A549 (cell line): ENCODE measurements around the gene TNIK. TPM values are rescaled to one million over a fixed set of nuclear protein-coding genes. Genes with fewer than 3 reads are reported as not detected.

Experiments
- ATAC-seq, 2 experiments: fragments of 200-7000 bp in 1 of 2; fragments of >200 bp in 1 of 2; cut with Nextera tagmentation in 1 of 2; cut with Tn5 transposase in 1 of 2; 3 replicates each; pipeline versions ENCODE4 v1.8.0 to v1.9.1; 2018 to 2020; ENCODE audit warnings: mild to moderate bottlenecking in 1 of 2, moderate library complexity in 1 of 2
- CTCF ChIA-PET: fragments of 300-600 bp; sonication (Branson Sonifier 250); formaldehyde crosslinking; extraction: SDS; loops from one replicate; lab custom pipeline; 2021; ENCODE audit warnings: antibody characterized with exemption, inconsistent platforms; lab: Yijun Ruan, JAX
- POLR2A ChIA-PET: fragments of 350-600 bp; formaldehyde crosslinking; extraction: SDS; loops from one replicate; lab custom pipeline; 2021; ENCODE audit warnings: antibody characterized with exemption, inconsistent platforms; lab: Yijun Ruan, JAX
- DNase-seq, 2 experiments: peaks; one replicate each; pipeline versions ENCODE4 v3.0.0 to v3.0.0-alpha.2; 2011 to 2016; ENCODE audit warnings: low read depth in 1 of 2, low spot score in 1 of 2
- FAIRE-seq: peaks from 2 replicates; lab custom pipeline; 2011; peaks lifted over from hg19 to GRCh38; lab: Jason Lieb, UNC
- H3K27ac ChIP-seq, 2 experiments: fragments of >200 bp; sonication (Bioruptor Twin); formaldehyde crosslinking; 3 replicates each; pipeline ENCODE4 v1.5.1; 2016 to 2017
- H3K4me1 ChIP-seq: fragments of >200 bp; sonication (Bioruptor Twin); formaldehyde crosslinking; 3 replicates; pipeline ENCODE4 v1.6.1; 2016
- H3K4me2 ChIP-seq: fragments of >200 bp; sonication (Bioruptor Twin); formaldehyde crosslinking; 3 replicates; pipeline ENCODE4 v1.6.1; 2016
- H3K4me3 ChIP-seq: fragments of >200 bp; sonication (Bioruptor Twin); formaldehyde crosslinking; 3 replicates; pipeline ENCODE4 v1.5.1; 2016
- H3K9me3 ChIP-seq: fragments of >200 bp; sonication (Bioruptor Twin); formaldehyde crosslinking; 3 replicates; pipeline ENCODE4 v1.6.1; 2016
- ATOH8 ChIP-seq: fragments of 250-450 bp; sonication (Bioruptor Pico); IDR thresholded peaks from 2 replicates; pipeline ENCODE4 v1.5.0; 2020; ENCODE audit warnings: low read depth, mild to moderate bottlenecking, moderate library complexity
- BHLHE40 ChIP-seq: IDR thresholded peaks from 2 replicates; pipeline ENCODE4 v1.6.1; 2012; ENCODE audit warnings: low read depth, low read length, inconsistent platforms
- CTCF ChIP-seq: fragments of >200 bp; sonication (Bioruptor Twin); formaldehyde crosslinking; IDR thresholded peaks from 3 replicates; pipeline ENCODE4 v1.5.1; 2016
- E2F6 ChIP-seq: IDR thresholded peaks from 2 replicates; pipeline ENCODE4 v1.6.1; 2012; ENCODE audit warnings: low read depth, borderline replicate concordance
- EHMT2 ChIP-seq: fragments of 200-600 bp; sonication (generic); IDR thresholded peaks from 2 replicates; pipeline ENCODE4 v1.6.1; 2016; ENCODE audit warnings: antibody characterized with exemption, low read depth, mild to moderate bottlenecking, moderate library complexity
- ESRRA ChIP-seq: fragments of 150-350 bp; IDR thresholded peaks from 2 replicates; pipeline ENCODE4 v1.6.1; 2014; ENCODE audit warnings: mild to moderate bottlenecking, low read length, borderline replicate concordance
- FOSL2 ChIP-seq, 2 experiments: fragments of 450-650 bp in 1 of 2; fragments of >200 bp in 1 of 2; sonication (Bioruptor Twin) in 1 of 2; formaldehyde crosslinking; IDR thresholded peaks; 2 replicates each; pipeline versions ENCODE4 v1.5.0 to v1.6.1; 2016 to 2020; ENCODE audit warnings: mild to moderate bottlenecking in 1 of 2, moderate library complexity in 1 of 2
- FOXS1 ChIP-seq: fragments of 250-450 bp; sonication (Bioruptor Pico); IDR thresholded peaks from 2 replicates; pipeline ENCODE4 v1.5.0; 2020; ENCODE audit warnings: mild to moderate bottlenecking, moderate library complexity
- HES2 ChIP-seq: fragments of >200 bp; sonication (Bioruptor Twin); formaldehyde crosslinking; IDR thresholded peaks from 2 replicates; pipeline ENCODE4 v1.6.1; 2016
- HEYL ChIP-seq: fragments of 250-450 bp; sonication (Bioruptor Pico); IDR thresholded peaks from 2 replicates; pipeline ENCODE4 v1.8.0; 2021; ENCODE audit warnings: mild to moderate bottlenecking, moderate library complexity
- HMGXB4 ChIP-seq: fragments of 250-450 bp; sonication (Bioruptor Pico); IDR thresholded peaks from 2 replicates; pipeline ENCODE4 v1.5.0; 2021; ENCODE audit warnings: mild to moderate bottlenecking, moderate library complexity, borderline replicate concordance
- JUN ChIP-seq, 2 experiments: fragments of >200 bp; sonication (Bioruptor Twin); formaldehyde crosslinking; IDR thresholded peaks; 2 replicates in 1 of 2; 3 replicates in 1 of 2; pipeline ENCODE4 v1.6.1; 2016 to 2017
- JUNB ChIP-seq: fragments of >200 bp; sonication (Bioruptor Twin); formaldehyde crosslinking; IDR thresholded peaks from 2 replicates; pipeline ENCODE4 v1.6.1; 2016
- KDM1A ChIP-seq: fragments of 200-600 bp; sonication (generic); IDR thresholded peaks from 2 replicates; pipeline ENCODE4 v1.6.1; 2016; ENCODE audit warnings: low read depth, mild to moderate bottlenecking
- KDM5A ChIP-seq: fragments of 200-600 bp; sonication (generic); IDR thresholded peaks from 2 replicates; pipeline ENCODE4 v1.6.1; 2016; ENCODE audit warnings: antibody characterized with exemption, mild to moderate bottlenecking
- MAX ChIP-seq: IDR thresholded peaks from 2 replicates; pipeline ENCODE4 v1.6.1; 2012
- NFE2L2 ChIP-seq: fragments of 150-350 bp; conservative IDR thresholded peaks from 2 replicates; pipeline ENCODE4 v1.6.1; 2014; ENCODE audit warnings: low read length
- NPAS2 ChIP-seq: fragments of 250-450 bp; sonication (Bioruptor Pico); IDR thresholded peaks from 2 replicates; pipeline ENCODE4 v1.8.0; 2022; ENCODE audit warnings: mild to moderate bottlenecking, moderate library complexity, borderline replicate concordance
- NR3C1 ChIP-seq: fragments of >200 bp; sonication (Bioruptor Twin); formaldehyde crosslinking; IDR thresholded peaks from 3 replicates; pipeline ENCODE4 v1.6.1; 2017
- PBX3 ChIP-seq: IDR thresholded peaks from 2 replicates; pipeline ENCODE4 v1.6.1; 2012
- PHF8 ChIP-seq: fragments of 200-600 bp; sonication (generic); IDR thresholded peaks from 2 replicates; pipeline ENCODE4 v1.6.1; 2016; ENCODE audit warnings: low read depth, mild to moderate bottlenecking, antibody characterized with exemption, moderate library complexity, borderline replicate concordance
- RFX5 ChIP-seq: fragments of 450-650 bp; IDR thresholded peaks from 2 replicates; pipeline ENCODE4 v1.7.1; 2014; ENCODE audit warnings: antibody characterized with exemption, mild to moderate bottlenecking, moderate library complexity
- RNF2 ChIP-seq: fragments of 200-600 bp; sonication (generic); IDR thresholded peaks from 2 replicates; pipeline ENCODE4 v1.6.1; 2016; ENCODE audit warnings: low read depth, mild to moderate bottlenecking, antibody characterized with exemption, moderate library complexity, borderline replicate concordance
- ZFP36 ChIP-seq: fragments of 450-650 bp; IDR thresholded peaks from 2 replicates; pipeline ENCODE4 v1.6.1; 2014; ENCODE audit warnings: borderline replicate concordance; ENCODE audit not compliant: partially characterized antibody
- WGBS: methylation state at CpG from one replicate; pipeline ENCODE4 v1.1.6; 2017; ENCODE audit errors: missing lambda C conversion rate; 5-methylcytosine and 5-hydroxymethylcytosine counted together
- polyA plus RNA-seq, 4 experiments: library from polyadenylated mRNA; depleted of rRNA in 3 of 4; stranded (reverse); fragments of >200 nt; fragmentation: RNase III in 1 of 4; extraction: RNeasy Plus Mini Kit Qiagen cat#74134 plus additional on column Dnase treatment in 1 of 4; gene quantifications; 2 replicates in 3 of 4; 3 replicates in 1 of 4; pipeline ENCODE4 v1.2.3, GENCODE V29; 2011 to 2017

The TNIK gene
- polyA plus RNA-seq, 2 of the 4 experiments (the other 2 are of a cell fraction) = 1.6 to 1.8 TPM

GRCh38 chr3:171410186-171410585 is 50.0 kb downstream of the TNIK start:
- Histone ChIP-seq H3K9me3 (no peaks in the 10 kb centered on the region), H3K4me1 (no peaks in the 10 kb centered on the region), H3K4me2 (no peak overlapping the region), H3K27ac (no peak overlapping the region), H3K4me3 (no peak overlapping the region)
- ChIA-PET CTCF (interaction anchor here (1.6 kb wide), 1 partner anchor 22 kb away, joined by 4 read pairs; no protein-coding TSS in a partner anchor), POLR2A (no interaction called here)
- no peak for FAIRE-seq
- 93% methylated on average over 6 of the region's 6 CpGs for WGBS
- no peak for ATAC-seq
- TF ChIP-seq ZFP36 (no peak), RNF2 (no peak), FOXS1 (no peak), NPAS2 (CRISPR knock-in tag) (no peak)
- DNase-seq = no peak

- H3K4me1 ChIP-seq = no peaks in the 10 kb centered on the region
- no peak for FAIRE-seq
- DNase-seq = no peak
- ChIA-PET CTCF (no interaction called here), POLR2A (no interaction called here)
- no peak for ATAC-seq
- TF ChIP-seq FOXS1 = no peak
- TF ChIP-seq MAX = no peak
- TF ChIP-seq NFE2L2 = no peak
- TF ChIP-seq BHLHE40 = no peak
- no peak overlapping the region for H3K27ac ChIP-seq
- H3K4me3 ChIP-seq = no peak overlapping the region
- H3K9me3 ChIP-seq = no peaks in the 10 kb centered on the region
- H3K4me2 ChIP-seq = no peak overlapping the region
- WGBS = 48% methylated on average over 3 of the region's 3 CpGs
These were observed 52.4 kb downstream of the TNIK start for GRCh38 chr3:171407759-171408158.

GRCh38 chr3:171404376-171404967 is 55.7 kb downstream of the TNIK start:
- TF ChIP-seq ESRRA (no peak), JUN (IDR thresholded peaks at IDR 0.05) (no peak), MAX (no peak), HEYL (CRISPR knock-in tag) (no peak), FOSL2 (IDR thresholded peaks at IDR 0.05) (no peak), FOSL2 (CRISPR knock-in tag; IDR thresholded peaks at IDR 0.05) (no peak), PBX3 (no peak), HES2 (no peak), ATOH8 (no peak)
- TF ChIP-seq, all 56 proteins: peak for 0
- FAIRE-seq (no peak), DNase-seq (no peak), ATAC-seq (no peak)
- CTCF ChIA-PET = no interaction called here
- POLR2A ChIA-PET = no interaction called here
- 73% methylated on average over 3 of the region's 3 CpGs for WGBS
- Histone ChIP-seq H3K4me1 (no peaks in the 10 kb centered on the region), H3K27ac (no peak overlapping the region), H3K9me3 (no peaks in the 10 kb centered on the region), H3K4me3 (no peak overlapping the region), H3K4me2 (no peak overlapping the region)

- no peak for FAIRE-seq
These were observed 57.9 kb downstream of the TNIK start for GRCh38 chr3:171402281-171402680.

More at GRCh38 chr3:171402281-171402680, 57.9 kb downstream of the TNIK start:
- Histone ChIP-seq H3K9me3 (no peaks in the 10 kb centered on the region), H3K4me2 (no peak overlapping the region), H3K4me3 (no peak overlapping the region), H3K27ac (no peak overlapping the region), H3K4me1 (no peaks in the 10 kb centered on the region)
- DNase-seq = no peak
- ChIA-PET POLR2A (no interaction called here), CTCF (interaction anchor here (1.0 to 1.5 kb wide), 3 partner anchors 10 to 12 kb away, joined by 3 read pairs; no protein-coding TSS in a partner anchor)
- WGBS = 53% methylated on average over 3 of the region's 3 CpGs
- ATAC-seq = no peak
- no peak for TF ChIP-seq EHMT2
- no peak for TF ChIP-seq HMGXB4 (CRISPR knock-in tag)
- no peak for TF ChIP-seq KDM5A
- no peak for TF ChIP-seq JUNB
- TF ChIP-seq KDM1A = no peak
- no peak for TF ChIP-seq E2F6
- no peak for TF ChIP-seq PHF8
- TF ChIP-seq NR3C1 = no peak
- TF ChIP-seq CTCF = no peak
- no peak for TF ChIP-seq RFX5
